ENCODE data around the gene COLEC11. TPM values are rescaled to one million over a fixed set of nuclear protein-coding genes. Genes with fewer than 3 reads are reported as not detected.

Gene COLEC11
- total RNA-seq, 1 experiment from 2014 or later, result 0.39 TPM

DNA sequence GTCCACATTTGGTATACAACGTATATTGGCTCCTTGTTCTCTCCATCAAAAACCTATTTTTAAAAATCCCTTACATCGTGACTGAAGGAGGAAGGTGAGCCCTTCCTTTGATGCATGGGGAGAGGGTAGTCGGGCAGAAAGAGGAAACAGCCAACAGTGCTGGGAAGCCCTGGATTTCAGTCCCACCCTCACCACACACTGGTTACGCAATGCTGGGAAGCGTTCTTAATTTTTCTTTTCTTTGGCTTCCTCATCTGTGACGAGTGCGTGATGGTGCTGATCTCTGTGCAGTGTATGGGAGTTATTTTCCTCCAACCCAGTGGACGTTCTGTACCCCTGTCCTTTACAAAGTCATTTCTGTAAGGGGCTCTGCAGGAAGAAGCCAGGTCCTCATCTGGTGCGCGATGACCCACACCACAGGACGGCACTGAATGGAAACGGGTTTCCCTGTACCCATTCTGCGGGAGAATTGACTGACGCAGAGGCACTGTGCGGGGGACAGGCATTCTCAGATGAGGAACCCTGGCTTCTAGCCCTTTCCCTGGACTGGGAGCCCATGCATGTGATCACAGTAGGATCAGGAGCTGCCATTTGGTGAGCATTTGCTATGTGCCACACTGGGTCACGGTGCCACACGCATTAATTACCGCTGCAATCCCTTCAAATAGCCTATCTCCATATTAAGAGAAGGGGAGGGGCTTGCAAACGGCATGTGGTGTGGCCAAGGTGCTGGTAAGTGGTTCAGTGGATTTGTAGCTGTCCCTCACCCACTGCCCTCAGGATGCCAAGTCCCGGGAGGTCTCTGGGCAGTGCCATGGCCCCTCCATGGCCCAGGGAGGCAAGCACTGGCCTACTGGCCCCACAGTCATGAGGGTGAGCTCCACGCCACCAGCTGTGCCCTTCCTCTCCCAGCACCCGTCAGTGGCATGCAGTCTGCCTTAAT, 4.3 kb downstream of the COLEC11 start:
- Histone ChIP-seq H3K23ac (ENCODE audit: insufficient read length, low read depth, low read length) (no peak overlapping the region), H4K8ac (replicated peaks; ENCODE audit: insufficient read length, low read depth, low read length) (no peak overlapping the region), H4K20me1 (ENCODE audit: control insufficient read depth, insufficient read depth, insufficient read length) (no peaks in the 10 kb centered on the region), H3K18ac (ENCODE audit: insufficient read length, low read depth, low read length) (no peak overlapping the region), H3T11ph (ENCODE audit: low read length) (no peak overlapping the region), H2BK15ac (ENCODE audit: low read depth, low read length) (no peak overlapping the region), H2BK120ac (ENCODE audit: low read depth, low read length, poor library complexity, severe bottlenecking) (no peak overlapping the region), H2BK20ac (ENCODE audit: low read depth, low read length, poor library complexity, severe bottlenecking) (no peak overlapping the region), H3K79me1 (ENCODE audit: insufficient read depth, low read depth, low read length, poor library complexity, severe bottlenecking) (no peaks in the 10 kb centered on the region), H3K27me3 (ENCODE audit: insufficient read depth, low read length) (no peaks in the 10 kb centered on the region), H2BK5ac (ENCODE audit: insufficient read length, low read length) (no peak overlapping the region), H2AK5ac (ENCODE audit: insufficient read length, low read length) (no peak overlapping the region), H3K4me1 (ENCODE audit: insufficient read depth, low read length) (no peaks in the 10 kb centered on the region), H2BK12ac (ENCODE audit: insufficient read length, low read depth, low read length) (no peak overlapping the region), H3K79me2 (ENCODE audit: insufficient read depth, low read length) (no peaks in the 10 kb centered on the region), H3K23me2 (ENCODE audit: insufficient read length, low read depth, low read length, poor library complexity, severe bottlenecking) (no peaks in the 10 kb centered on the region), H3K14ac (ENCODE audit: insufficient read depth, low read length) (no peak overlapping the region), H3K4ac (ENCODE audit: low read depth, low read length) (no peak overlapping the region), H3K56ac (ENCODE audit: insufficient read length, low read depth, low read length) (no peak overlapping the region), H2AFZ (ENCODE audit: low read length) (no peak overlapping the region), H3K27ac (ENCODE audit: insufficient read length, low read depth, low read length) (no peak overlapping the region), H3K9me3 (ENCODE audit: control insufficient read depth, low read depth, low read length) (no peaks in the 10 kb centered on the region), H3K9ac (ENCODE audit: extremely low read depth, insufficient read length, low read length) (no peak overlapping the region), H4K5ac (ENCODE audit: insufficient read length, low read depth, low read length) (no peak overlapping the region), H4K91ac (ENCODE audit: insufficient read length, low read depth, low read length) (no peak overlapping the region), H3K4me2 (ENCODE audit: insufficient read depth, insufficient read length, low read length) (no peak overlapping the region)
- Mint-ChIP-seq H3K27me3 (ENCODE audit: low read depth) (peaks cover 15% of the 10 kb centered on the region), H3K9me3 (no peaks in the 10 kb centered on the region), H3K27ac (no peak overlapping the region), H3K4me1 (peaks cover 3 to 13% of the 10 kb centered on the region in 2 experiments; a peak in 3 of 4 replicates), H3K36me3 (ENCODE audit: insufficient read depth in 1 of 3, low read depth in 3 of 3) (no peaks in the 10 kb centered on the region), H3K4me3 (no peak overlapping the region)
- TF ChIP-seq, protein P1, sequence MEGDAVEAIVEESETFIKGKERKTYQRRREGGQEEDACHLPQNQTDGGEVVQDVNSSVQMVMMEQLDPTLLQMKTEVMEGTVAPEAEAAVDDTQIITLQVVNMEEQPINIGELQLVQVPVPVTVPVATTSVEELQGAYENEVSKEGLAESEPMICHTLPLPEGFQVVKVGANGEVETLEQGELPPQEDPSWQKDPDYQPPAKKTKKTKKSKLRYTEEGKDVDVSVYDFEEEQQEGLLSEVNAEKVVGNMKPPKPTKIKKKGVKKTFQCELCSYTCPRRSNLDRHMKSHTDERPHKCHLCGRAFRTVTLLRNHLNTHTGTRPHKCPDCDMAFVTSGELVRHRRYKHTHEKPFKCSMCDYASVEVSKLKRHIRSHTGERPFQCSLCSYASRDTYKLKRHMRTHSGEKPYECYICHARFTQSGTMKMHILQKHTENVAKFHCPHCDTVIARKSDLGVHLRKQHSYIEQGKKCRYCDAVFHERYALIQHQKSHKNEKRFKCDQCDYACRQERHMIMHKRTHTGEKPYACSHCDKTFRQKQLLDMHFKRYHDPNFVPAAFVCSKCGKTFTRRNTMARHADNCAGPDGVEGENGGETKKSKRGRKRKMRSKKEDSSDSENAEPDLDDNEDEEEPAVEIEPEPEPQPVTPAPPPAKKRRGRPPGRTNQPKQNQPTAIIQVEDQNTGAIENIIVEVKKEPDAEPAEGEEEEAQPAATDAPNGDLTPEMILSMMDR (conservative IDR thresholded peaks at IDR 0.05), result no peak
- no CpG with 5 or more reads among the region's 22 CpGs for WGBS (ENCODE audit: extremely low coverage, insufficient read length, low lambda C conversion rate)
- DNase-seq, result no peak

Data from H9 (cell line).